NCI-H460 (cell line): ENCODE measurements around the gene OR5H15. TPM values are rescaled to one million over a fixed set of nuclear protein-coding genes. Genes with fewer than 3 reads are reported as not detected.

Experiments
- total RNA-seq: library from RNA; depleted of rRNA; stranded (reverse); fragments of >200 nt; shearing (Covaris generic); gene quantifications from 2 replicates; pipeline ENCODE4 v1.2.3, GENCODE V29; 2014; rRNA removed

The OR5H15 gene
- total RNA-seq, 1 experiment from 2014 or later = not detected

Other genes starting within 250 kb of the OR5H15 start
- 36.9 and 43.4 TPM in 2 replicates for gene RIOX2, start 194.3 kb upstream of the OR5H15 start, total RNA-seq
- gene GABRR3, start 131.4 kb upstream of the OR5H15 start, total RNA-seq = not detected in 2 replicates
- gene OR5AC2, start 79.5 kb upstream of the OR5H15 start, total RNA-seq = not detected in 2 replicates
- gene OR5H1, start 36.0 kb upstream of the OR5H15 start, total RNA-seq = not detected in 2 replicates
- gene OR5H14, start 19.2 kb upstream of the OR5H15 start, total RNA-seq = not detected in 2 replicates
- not detected in 2 replicates for gene OR5H6, start 97.5 kb downstream of the OR5H15 start, total RNA-seq
- not detected in 2 replicates for gene OR5H2, start 115.8 kb downstream of the OR5H15 start, total RNA-seq
- gene OR5K4, start 187.2 kb downstream of the OR5H15 start, total RNA-seq = not detected in 2 replicates
- gene OR5K3, start 224.0 kb downstream of the OR5H15 start, total RNA-seq = not detected in 2 replicates